Activated CD8-positive, alpha-beta memory T cell treated with anti-CD3 and anti-CD28 coated beads for 36 hours (primary cell): ENCODE results near the gene GSG1L. TPM values are rescaled to one million over a fixed set of nuclear protein-coding genes. Genes with fewer than 3 reads are reported as not detected.

ENCODE experiments used
- CTCF ChIA-PET: fragments of 350-600 bp; sonication (Branson Sonifier 250); formaldehyde crosslinking; loops from one replicate; lab custom pipeline; 2021; ENCODE audit warnings: antibody characterized with exemption; lab: Charles Lee
- POLR2A ChIA-PET: fragments of 350-600 bp; sonication (Branson Sonifier 250); formaldehyde crosslinking; loops from one replicate; lab custom pipeline; 2021; ENCODE audit warnings: antibody characterized with exemption; lab: Charles Lee
- total RNA-seq, 2 experiments: library from RNA; stranded (reverse); gene quantifications; one replicate each; pipeline ENCODE4 v1.2.3, GENCODE V29; 2021

GSG1L gene
- total RNA-seq, 2 experiments from 2014 or later, result not detected

DNA sequence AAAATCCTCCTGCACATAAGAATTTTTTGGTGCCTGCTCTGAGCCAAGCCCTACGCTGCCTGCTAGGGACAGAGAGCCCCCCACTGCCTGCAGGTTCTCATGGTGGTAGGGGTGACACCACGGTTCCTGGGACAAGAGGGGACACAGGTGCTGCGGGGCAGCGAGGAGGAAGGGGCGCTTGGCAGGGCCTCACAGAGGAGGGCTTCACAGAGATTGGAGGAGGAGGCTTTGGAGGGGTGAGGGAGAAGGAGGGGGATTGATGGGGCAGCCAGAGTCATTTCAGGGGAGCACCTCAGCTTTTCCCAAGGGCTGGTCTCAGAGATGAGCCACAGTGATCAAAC lies 29.8 kb upstream of the GSG1L start:
- POLR2A ChIA-PET, result no interaction called here
- CTCF ChIA-PET, result no interaction called here

- ChIA-PET CTCF (no interaction called here), POLR2A (no interaction called here)
Observed at GRCh38 chr16:28092721-28093384, 29.3 kb upstream of the GSG1L start.

- ChIA-PET CTCF (interaction anchor here (2.0 kb wide), 1 partner anchor 21 kb away, joined by 8 read pairs; no protein-coding TSS in a partner anchor), POLR2A (no interaction called here)
Observed at GRCh38 chr16:28091656-28092055, 28.1 kb upstream of the GSG1L start.

GRCh38 chr16:28090646-28091377 lies 27.3 kb upstream of the GSG1L start:
- CTCF ChIA-PET, result interaction anchor here (0.6 to 2.0 kb wide), 2 partner anchors 20 to 213 kb away, joined by 3 to 8 read pairs; no protein-coding TSS in a partner anchor
- POLR2A ChIA-PET, result no interaction called here

DNA sequence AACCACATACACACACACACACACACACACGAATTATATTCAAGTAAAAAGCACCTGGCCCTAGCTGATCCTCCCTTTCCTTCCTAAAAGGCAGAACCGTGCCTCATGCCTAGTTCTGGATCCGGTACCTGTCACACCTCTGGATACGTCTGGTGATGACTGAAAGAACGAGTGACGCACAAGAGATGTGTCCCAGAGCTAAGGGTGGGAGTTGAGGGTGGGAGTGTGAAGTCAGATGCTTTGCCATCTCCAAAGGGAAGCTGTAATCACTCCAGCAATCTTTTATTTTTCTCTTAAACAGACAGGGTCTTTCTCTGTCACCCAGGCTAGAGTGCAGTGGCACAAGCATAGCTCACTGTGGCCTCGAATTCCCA lies 26.5 kb upstream of the GSG1L start:
- CTCF ChIA-PET, result interaction anchor here (0.6 to 2.0 kb wide), 2 partner anchors 19 to 214 kb away, joined by 3 to 8 read pairs; no protein-coding TSS in a partner anchor
- POLR2A ChIA-PET, result no interaction called here

GRCh38 chr16:28089205-28089991 lies 25.9 kb upstream of the GSG1L start:
- POLR2A ChIA-PET, result no interaction called here
- CTCF ChIA-PET, result no interaction called here

- CTCF ChIA-PET, result interaction anchor here (1.5 kb wide), 1 partner anchor 17 kb away, joined by 4 read pairs; no protein-coding TSS in a partner anchor
- POLR2A ChIA-PET, result no interaction called here
Observed at GRCh38 chr16:28087675-28088300, 24.3 kb upstream of the GSG1L start.

DNA sequence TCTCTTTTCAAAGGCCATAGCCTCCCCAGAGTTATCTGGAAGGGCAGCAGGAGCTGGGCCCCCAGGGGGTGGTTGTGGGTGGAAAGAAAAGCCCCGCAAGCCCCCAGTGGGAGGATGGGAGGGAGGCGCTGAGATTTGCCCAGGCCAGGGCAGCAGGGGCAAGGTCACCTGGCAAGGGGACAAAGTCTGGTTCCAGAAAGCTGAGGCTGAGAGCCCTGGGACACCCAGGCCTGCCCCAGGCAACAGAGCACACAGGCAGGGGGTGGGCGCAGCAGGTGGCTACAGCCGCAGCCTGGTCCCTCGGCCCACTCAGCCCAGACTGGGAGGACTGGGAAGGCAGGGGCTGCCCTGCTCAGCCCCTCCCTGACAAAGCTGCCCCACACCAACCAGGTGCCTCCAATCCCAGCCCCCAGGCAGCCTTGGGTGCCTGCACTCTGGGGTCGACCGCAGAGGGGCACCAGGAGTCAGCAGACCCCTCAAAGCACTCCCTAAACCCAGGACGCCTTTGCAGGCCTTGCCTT lies 23.7 kb upstream of the GSG1L start:
- ChIA-PET POLR2A (no interaction called here), CTCF (interaction anchor here (1.5 kb wide), 1 partner anchor 16 kb away, joined by 4 read pairs; no protein-coding TSS in a partner anchor)

DNA sequence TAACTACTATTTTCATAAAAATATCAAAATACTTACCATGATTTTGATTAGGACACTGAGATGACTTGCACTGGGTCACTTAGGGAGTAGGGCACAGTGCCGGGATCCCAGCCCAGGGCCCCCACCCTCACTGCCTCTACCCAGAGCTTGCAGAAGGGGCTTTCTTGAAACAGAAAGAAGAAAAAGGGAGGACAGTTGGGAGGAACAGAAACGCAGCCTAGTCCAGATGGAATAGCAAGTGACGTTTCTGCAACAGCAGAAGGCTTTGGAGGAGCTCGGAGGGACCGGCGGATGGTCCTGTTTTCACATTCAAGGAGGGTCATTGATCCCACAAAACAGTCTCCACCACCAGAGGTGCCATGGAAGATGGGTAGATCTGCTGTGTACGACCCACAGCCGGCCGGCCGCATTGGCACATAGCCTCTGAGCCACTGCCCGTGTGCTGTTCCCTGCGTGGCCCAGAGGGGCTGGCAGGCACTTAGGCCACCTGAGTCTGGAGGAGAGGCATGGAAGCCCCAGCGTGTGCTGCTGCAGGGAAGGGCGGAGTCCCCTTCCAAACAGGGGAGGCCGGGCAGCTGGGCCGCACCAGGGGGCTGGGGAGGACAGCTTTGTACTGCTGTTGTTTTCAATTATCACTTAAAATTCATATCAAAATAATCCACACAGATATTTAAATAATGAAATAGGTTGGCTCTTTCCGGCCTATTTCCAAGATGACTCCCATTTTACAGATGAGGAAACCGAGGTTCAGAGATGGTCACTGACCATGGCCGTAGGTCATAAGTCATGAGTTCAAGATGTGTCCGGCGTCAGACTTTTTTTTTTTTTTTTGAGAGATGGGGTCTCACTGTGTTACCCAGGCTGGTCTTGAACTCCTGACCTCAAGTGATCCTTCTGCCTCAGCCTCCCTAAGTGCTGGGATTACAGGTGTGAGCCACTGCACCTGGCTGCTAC lies 22.9 kb upstream of the GSG1L start:
- POLR2A ChIA-PET, result no interaction called here
- CTCF ChIA-PET, result no interaction called here

GRCh38 chr16:28085389-28086171 lies 22.1 kb upstream of the GSG1L start:
- ChIA-PET CTCF (no interaction called here), POLR2A (no interaction called here)

- POLR2A ChIA-PET, result no interaction called here
- CTCF ChIA-PET, result no interaction called here
Observed at GRCh38 chr16:28084209-28084608, 20.7 kb upstream of the GSG1L start.

DNA sequence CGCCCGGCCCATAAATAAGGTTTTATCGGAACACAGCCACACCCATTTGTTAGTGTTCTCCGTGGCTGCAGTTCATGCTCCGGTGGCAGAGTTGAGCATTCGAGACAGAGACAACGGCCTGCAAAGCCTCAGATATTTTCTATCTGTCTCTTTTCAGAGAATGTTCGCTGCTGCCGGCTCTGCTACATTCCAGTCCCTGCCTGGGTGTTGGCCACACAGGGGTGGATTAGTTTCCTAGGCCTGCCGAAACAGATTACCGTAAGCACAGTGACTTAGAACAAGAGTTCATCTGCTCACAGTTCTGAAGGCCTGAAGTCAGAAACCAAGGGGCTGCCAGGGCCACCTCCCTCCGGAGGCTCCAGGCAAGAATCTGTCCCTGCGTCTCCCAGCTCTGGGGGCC lies 19.1 kb upstream of the GSG1L start:
- POLR2A ChIA-PET, result no interaction called here
- CTCF ChIA-PET, result no interaction called here

GRCh38 chr16:28081391-28081968 lies 18.0 kb upstream of the GSG1L start:
- POLR2A ChIA-PET, result no interaction called here
- CTCF ChIA-PET, result interaction anchor here (0.7 to 2.3 kb wide), 3 partner anchors 10 to 196 kb away, joined by 3 to 12 read pairs (median 4); no protein-coding TSS in a partner anchor

DNA sequence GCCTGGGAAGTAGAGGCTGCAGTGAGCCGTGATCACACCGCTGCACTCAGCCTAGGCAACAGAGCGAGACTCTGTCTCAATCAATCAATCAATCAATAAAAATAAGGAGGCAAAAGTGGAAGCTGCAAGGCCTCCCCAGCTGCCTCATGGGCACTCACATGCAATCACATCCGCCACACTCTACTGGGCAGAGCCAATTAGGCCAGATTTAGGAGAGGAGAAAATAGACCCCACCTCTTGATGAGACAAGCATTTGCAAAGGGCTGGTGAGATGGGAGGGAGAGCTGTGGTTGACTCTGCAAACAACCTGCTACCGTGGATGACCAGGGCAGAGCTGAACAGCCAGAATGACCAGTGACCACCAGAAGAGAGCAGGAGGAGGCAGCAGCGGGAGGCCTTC lies 14.7 kb upstream of the GSG1L start:
- ChIA-PET POLR2A (no interaction called here), CTCF (no interaction called here)

DNA sequence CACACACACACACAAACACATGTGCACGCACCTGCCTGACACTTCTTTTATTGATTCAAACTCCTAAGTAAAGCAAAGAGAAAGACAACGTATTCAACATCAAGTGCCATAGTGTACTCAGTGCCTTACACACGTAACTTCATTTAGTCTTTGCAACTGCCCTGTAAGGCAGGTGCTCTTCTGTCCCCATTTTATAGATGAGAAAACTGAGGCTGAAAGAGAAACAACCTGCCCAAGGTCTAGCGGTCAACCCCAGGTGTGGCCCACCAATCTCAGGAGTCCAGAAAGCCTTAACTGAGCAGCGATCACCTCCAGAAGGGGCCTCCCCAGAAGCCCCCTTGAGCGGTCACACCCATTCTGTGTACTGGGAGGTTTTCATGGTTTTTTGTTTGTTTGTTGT lies 10.3 kb upstream of the GSG1L start:
- CTCF ChIA-PET, result interaction anchor here (0.8 kb wide), 1 partner anchor 10 kb away, joined by 3 read pairs; no protein-coding TSS in a partner anchor
- POLR2A ChIA-PET, result no interaction called here

GRCh38 chr16:28072087-28072486 lies 8.6 kb upstream of the GSG1L start:
- ChIA-PET POLR2A (no interaction called here), CTCF (interaction anchor here (1.8 to 2.6 kb wide), 3 partner anchors 9 to 16 kb away, joined by 4 to 12 read pairs (median 9); no protein-coding TSS in a partner anchor)
